GM12873 (cell line): ENCODE measurements around the gene MNAT1.

Experiments
- CTCF ChIP-seq: IDR thresholded peaks from 2 replicates; pipeline ENCODE4 v1.5.1; 2012; ENCODE audit warnings: low read depth, mild to moderate bottlenecking, moderate library complexity, low read length, control low read depth; ENCODE audit not compliant: insufficient read depth; ENCODE audit errors: missing control alignments

MNAT1 gene

GRCh38 chr14:60904381-60904780, 169.8 kb downstream of the MNAT1 start:
- no peak for TF ChIP-seq CTCF

DNA sequence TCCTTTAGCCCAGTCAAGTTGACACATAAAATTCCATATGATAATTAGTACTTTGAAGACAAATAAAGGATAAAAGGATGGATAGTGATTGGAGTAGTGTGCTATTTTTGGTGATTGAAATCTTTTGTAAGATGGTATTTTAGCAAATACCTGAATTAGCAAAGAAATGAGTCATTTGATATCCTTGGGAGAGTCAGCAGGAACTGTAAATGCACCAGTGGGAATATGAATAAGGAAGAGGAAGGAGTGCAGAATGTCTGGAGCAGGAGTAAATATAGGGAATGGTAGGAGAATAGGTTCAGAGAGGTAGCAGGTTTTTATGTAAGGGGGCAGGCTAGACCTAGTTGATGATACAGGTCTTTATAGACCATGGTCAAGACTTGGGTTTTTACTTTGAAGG, 171.4 kb downstream of the MNAT1 start:
- no peak for TF ChIP-seq CTCF

GRCh38 chr14:60915781-60916180, 181.2 kb downstream of the MNAT1 start:
- no peak for TF ChIP-seq CTCF

DNA sequence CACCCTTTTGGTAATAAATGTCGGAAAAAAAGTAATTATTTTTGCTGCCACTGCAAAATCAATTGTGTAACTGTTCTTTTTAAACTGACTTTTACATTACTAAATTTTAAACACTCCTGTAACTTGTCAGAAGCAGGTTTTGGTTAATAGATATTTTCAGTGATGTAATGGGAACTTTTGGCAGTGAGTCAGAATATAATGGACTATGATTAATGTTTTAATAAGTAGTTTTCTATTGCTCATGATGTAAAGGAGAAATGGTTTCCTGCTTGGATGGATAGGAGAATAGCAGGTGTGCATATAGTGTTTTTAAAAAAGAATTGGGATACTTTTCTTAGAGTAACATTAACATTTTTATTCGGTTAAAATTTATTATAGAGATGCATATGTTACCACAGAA, 187.5 kb downstream of the MNAT1 start:
- no peak for TF ChIP-seq CTCF

DNA sequence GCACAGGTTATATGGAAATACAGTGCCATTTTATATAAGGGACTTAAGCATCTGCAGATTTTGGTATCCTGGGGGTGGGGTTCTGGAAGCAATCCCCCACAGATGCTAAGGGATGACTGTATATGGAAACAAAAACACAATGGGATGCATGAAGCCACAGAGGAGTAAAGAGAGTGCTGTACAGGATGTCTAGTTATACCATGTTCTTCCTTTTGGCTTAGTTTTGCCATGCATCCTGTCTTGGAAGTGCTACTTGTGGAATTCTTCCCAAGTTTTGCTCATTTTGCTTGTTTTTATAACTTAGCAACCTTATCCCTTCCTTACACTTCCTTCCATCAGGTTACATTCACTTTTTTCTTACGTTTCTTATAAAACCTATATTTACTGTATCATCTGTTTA, 190.7 kb downstream of the MNAT1 start:
- no peak for TF ChIP-seq CTCF

DNA sequence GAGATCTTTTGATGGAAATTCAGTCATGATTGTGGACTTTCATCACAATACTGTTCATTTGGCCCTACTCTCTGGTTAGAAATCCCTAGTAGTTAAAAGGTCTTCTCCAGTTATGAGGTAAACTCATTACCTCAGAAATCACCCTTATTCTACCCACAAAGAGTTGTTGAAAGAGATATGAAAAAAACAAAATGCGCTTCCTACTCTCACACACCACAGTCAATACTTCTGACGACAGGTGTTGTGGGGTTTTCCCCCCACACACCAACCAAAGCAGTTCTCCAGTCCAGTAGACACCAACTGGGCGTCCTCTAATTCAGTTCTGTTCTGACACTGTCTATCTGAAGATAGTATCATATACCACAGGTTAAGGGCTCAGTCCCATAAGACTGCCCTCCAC, 191.4 kb downstream of the MNAT1 start:
- TF ChIP-seq CTCF, result no peak

DNA sequence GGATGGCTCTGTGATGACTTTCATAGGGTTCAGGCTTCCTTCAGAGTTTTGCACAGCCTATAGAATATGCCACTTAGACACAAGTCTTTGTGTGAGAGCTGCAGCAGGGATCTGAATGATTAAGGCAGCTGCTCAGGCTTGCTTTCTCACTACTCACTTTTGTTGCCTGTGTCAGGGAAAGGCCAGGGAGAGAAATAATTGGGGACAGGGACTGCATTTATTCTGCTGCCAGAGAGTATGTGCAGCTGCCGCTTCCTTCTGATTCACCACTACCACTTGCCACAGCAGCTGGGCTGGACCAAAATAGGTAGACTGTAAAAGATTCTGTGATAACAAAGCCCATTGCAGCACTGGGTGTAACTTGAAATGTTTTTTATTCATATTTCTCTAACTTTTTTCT, 196.7 kb downstream of the MNAT1 start:
- TF ChIP-seq CTCF, result no peak

DNA sequence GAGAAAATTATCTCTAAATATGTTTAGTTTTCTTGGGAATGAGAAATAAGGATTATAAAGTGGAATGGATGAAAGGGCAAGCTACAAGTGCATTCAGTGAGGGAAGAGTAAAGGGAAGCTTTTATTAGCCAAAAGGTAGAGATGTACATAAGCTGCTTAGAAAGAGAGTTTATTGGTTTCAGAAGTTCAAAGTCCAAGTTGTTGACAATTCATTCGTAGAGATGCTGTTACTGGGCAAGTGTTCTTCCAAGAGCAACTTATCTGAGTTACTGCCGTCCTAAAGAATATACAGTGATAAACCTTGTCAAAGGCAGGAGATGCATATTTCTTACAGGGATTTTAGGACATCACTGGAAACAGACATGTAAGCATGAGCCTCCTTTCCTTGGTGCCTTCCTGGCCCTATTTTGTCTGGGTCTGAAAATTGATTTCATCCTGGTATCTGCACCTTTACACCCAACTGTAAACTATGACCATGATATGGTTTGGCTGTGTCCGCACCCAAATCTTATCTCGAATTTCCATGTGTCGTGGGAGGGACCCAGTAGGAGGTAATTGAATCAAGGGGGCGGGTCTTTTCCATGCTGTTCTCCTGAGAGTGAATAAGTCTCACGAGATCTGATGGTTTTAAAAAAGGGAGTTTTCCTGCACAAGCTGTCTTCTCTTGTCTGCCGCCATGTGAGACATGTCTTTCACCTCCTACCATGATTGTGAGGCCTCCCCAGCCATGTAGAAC, 199.5 kb downstream of the MNAT1 start:
- no peak for TF ChIP-seq CTCF
